ENCODE results near the gene OR2A5. TPM values are rescaled to one million over a fixed set of nuclear protein-coding genes. Genes with fewer than 3 reads are reported as not detected.

Gene OR2A5, protein sequence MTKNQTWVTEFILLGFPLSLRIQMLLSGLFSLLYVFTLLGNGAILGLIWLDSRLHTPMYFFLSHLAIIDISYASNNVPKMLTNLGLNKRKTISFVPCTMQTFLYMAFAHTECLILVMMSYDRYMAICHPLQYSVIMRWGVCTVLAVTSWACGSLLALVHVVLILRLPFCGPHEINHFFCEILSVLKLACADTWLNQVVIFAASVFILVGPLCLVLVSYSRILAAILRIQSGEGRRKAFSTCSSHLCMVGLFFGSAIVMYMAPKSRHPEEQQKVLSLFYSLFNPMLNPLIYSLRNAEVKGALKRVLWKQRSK
- total RNA-seq (not detected), polyA plus RNA-seq (not detected)
- long read RNA-seq, donor 1 = 0 reads
- long read RNA-seq, donor 2 = 0 reads
- long read RNA-seq, donor 3 = 0 reads
- long read RNA-seq, donor 4 = 0 reads
- long read RNA-seq, donor 5 = 0 reads
- long read RNA-seq, donor 6 = 0 reads
- long read RNA-seq, donor 7 = 0 reads
- long read RNA-seq, donor 8 = 0 reads
- long read RNA-seq, donor 9 = 0 reads
- long read RNA-seq, donor 10 = 0 reads

GRCh38 chr7:144048648-144049047 is at the start of gene OR2A5:
OR2A5 (plus strand) TSS chr7:144048948; CDS start chr7:144050402, 1,454 bp downstream.
- intact Hi-C loops (cut with DNase I; ENCODE audit: low total_unique reads) = no loop called here
- no peak for TF ChIP-seq POLR2AphosphoS5 (IDR thresholded peaks at IDR 0.05)
- no peak for TF ChIP-seq POLR2A (IDR thresholded peaks at IDR 0.05)
- TF ChIP-seq EP300 (IDR thresholded peaks at IDR 0.05) = no peak
- TF ChIP-seq, protein P1, sequence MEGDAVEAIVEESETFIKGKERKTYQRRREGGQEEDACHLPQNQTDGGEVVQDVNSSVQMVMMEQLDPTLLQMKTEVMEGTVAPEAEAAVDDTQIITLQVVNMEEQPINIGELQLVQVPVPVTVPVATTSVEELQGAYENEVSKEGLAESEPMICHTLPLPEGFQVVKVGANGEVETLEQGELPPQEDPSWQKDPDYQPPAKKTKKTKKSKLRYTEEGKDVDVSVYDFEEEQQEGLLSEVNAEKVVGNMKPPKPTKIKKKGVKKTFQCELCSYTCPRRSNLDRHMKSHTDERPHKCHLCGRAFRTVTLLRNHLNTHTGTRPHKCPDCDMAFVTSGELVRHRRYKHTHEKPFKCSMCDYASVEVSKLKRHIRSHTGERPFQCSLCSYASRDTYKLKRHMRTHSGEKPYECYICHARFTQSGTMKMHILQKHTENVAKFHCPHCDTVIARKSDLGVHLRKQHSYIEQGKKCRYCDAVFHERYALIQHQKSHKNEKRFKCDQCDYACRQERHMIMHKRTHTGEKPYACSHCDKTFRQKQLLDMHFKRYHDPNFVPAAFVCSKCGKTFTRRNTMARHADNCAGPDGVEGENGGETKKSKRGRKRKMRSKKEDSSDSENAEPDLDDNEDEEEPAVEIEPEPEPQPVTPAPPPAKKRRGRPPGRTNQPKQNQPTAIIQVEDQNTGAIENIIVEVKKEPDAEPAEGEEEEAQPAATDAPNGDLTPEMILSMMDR (IDR thresholded peaks at IDR 0.05) = no peak
- H3K27me3 ChIP-seq = no peaks in the 10 kb centered on the region
- no peaks in the 10 kb centered on the region for H3K36me3 ChIP-seq
- H3K9me3 ChIP-seq = no peaks in the 10 kb centered on the region
- H3K27ac ChIP-seq = no peak within 1 kb of the TSS
- no peak for DNase-seq
- no peak within 1 kb of the TSS for H3K4me3 ChIP-seq
- WGBS, 5 donors = 33 to 69% (median 44%) methylated on average over 1 of the region's 1 CpG
- peaks cover 0 to 10% (median 0%) of the 10 kb centered on the region in 4 donors for H3K4me1 ChIP-seq

DNA sequence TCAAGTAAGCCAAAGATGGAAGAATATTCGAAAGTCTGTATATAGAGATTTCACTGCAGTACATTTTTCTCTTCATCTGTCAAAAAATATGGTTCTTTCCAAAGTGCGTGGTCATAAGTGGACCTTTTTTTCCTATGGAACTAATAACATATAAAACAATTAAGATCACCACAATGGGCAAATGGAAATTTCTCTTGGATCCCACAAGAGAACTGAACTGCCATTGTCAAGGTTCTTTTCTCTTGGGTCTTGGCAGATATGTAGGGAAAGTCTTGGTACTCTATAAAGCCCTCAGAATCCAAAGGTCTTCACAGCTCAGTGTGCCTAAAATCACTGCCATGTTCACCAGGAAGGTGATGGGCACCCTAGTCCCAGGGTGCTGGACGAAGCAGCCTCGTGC is 48.7 kb upstream of the OR2A5 start, which contains the start of gene OR6B1:
Gene OR6B1, plus strand, starts transcription at position 301 of the 400 bp plus-strand sequence. CDS start 3,677 bp downstream, outside the sequence.
- Histone ChIP-seq H3K9me3 (no peaks in the 10 kb centered on the region), H3K27me3 (no peaks in the 10 kb centered on the region), H3K4me3 (no peak within 1 kb of the TSS), H3K27ac (no peak within 1 kb of the TSS), H3K36me3 (no peaks in the 10 kb centered on the region), H3K4me1 (no peaks in the 10 kb centered on the region)
- intact Hi-C loops (cut with DNase I; ENCODE audit: low total_unique reads) = no loop called here
- 78 to 91% (median 85%) methylated on average over 4 of the region's 4 CpGs for WGBS, 5 donors
- DNase-seq = no peak
- TF ChIP-seq, protein P1 (IDR thresholded peaks at IDR 0.05) = no peak
- TF ChIP-seq EP300 (IDR thresholded peaks at IDR 0.05) = no peak
- no peak for TF ChIP-seq POLR2AphosphoS5 (IDR thresholded peaks at IDR 0.05)
- TF ChIP-seq POLR2A (IDR thresholded peaks at IDR 0.05) = no peak

DNA sequence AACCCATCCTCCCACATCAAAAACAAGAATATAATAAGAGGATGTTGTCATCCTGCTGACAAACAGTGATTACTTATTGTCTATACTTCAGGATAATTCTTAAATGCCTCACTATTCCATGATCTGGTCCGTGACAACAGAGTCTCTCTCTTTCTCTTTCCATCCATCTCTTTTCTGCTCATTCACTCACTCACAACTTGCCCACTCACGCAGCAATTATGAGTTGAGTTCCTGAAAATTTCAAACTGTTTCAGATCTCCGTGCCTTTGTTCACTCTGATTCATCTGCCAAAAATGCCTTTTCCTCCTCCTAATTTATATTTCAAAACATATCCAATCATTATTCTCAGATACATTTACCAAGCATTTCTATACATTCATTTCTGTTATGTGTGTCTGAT is 47.2 kb upstream of the OR2A5 start:
- H3K27me3 ChIP-seq = no peaks in the 10 kb centered on the region
- TF ChIP-seq, protein P1 (IDR thresholded peaks at IDR 0.05) = no peak
- TF ChIP-seq POLR2A (IDR thresholded peaks at IDR 0.05) (no peak), EP300 (IDR thresholded peaks at IDR 0.05) (no peak), POLR2AphosphoS5 (IDR thresholded peaks at IDR 0.05) (no peak)
- 69 to 81% (median 77%) methylated on average over 3 of the region's 3 CpGs for WGBS, 5 donors
- intact Hi-C loops (cut with DNase I; ENCODE audit: low total_unique reads) = no loop called here
- no peaks in the 10 kb centered on the region for H3K9me3 ChIP-seq
- no peaks in the 10 kb centered on the region for H3K4me1 ChIP-seq
- H3K4me3 ChIP-seq = no peak overlapping the region
- no peak for DNase-seq
- no peaks in the 10 kb centered on the region for H3K36me3 ChIP-seq
- no peak overlapping the region for H3K27ac ChIP-seq

- Histone ChIP-seq H3K9me3 (peaks cover 0 to 8% (median 5%) of the 10 kb centered on the region in 4 donors), H3K36me3 (no peaks in the 10 kb centered on the region), H3K4me1 (no peaks in the 10 kb centered on the region), H3K27ac (no peak overlapping the region), H3K4me3 (no peak overlapping the region), H3K27me3 (no peaks in the 10 kb centered on the region)
- WGBS, 5 donors = 70 to 80% (median 79%) methylated on average over 5 of the region's 5 CpGs
- DNase-seq = no peak
- intact Hi-C loops (cut with DNase I; ENCODE audit: low total_unique reads) = no loop called here
- TF ChIP-seq POLR2AphosphoS5 (IDR thresholded peaks at IDR 0.05) (no peak), POLR2A (IDR thresholded peaks at IDR 0.05) (no peak), EP300 (IDR thresholded peaks at IDR 0.05) (no peak)
- TF ChIP-seq, protein P1 (IDR thresholded peaks at IDR 0.05) = no peak
Observed at GRCh38 chr7:144004703-144005102, 44.0 kb upstream of the OR2A5 start.
